Thymus (tissue), 11 donors: ENCODE measurements around the gene PLBD2. TPM values are rescaled to one million over a fixed set of nuclear protein-coding genes. Genes with fewer than 3 reads are reported as not detected.

Source experiments
- DNase-seq, 9 donors: peaks; one replicate each; pipeline ENCODE4 v3.0.0-alpha.2; 2013; ENCODE audit warnings: low spot score in 9 of 9, low read depth in 6 of 9, missing footprints in 1 of 9
- H3K27ac ChIP-seq, 2 donors: one replicate each; pipeline ENCODE4 v1.5.1; 2013; ENCODE audit warnings: control low read depth in 1 of 2, low read depth in 1 of 2, low read length in 1 of 2, mild to moderate bottlenecking in 1 of 2, moderate library complexity in 1 of 2
- H3K27me3 ChIP-seq, 2 donors: one replicate each; pipeline ENCODE4 v1.5.1; 2013; ENCODE audit warnings: low read length in 1 of 2; ENCODE audit not compliant: control insufficient read depth in 2 of 2, insufficient read depth in 1 of 2
- H3K36me3 ChIP-seq, 2 donors: one replicate each; pipeline ENCODE4 v1.5.1; 2013; ENCODE audit warnings: low read length in 1 of 2, mild to moderate bottlenecking in 1 of 2, moderate library complexity in 1 of 2; ENCODE audit not compliant: control insufficient read depth in 2 of 2, insufficient read depth in 2 of 2
- H3K4me1 ChIP-seq, 2 donors: one replicate each; pipeline ENCODE4 v1.5.1; 2013; ENCODE audit warnings: low read length in 2 of 2; ENCODE audit not compliant: control insufficient read depth in 2 of 2, insufficient read depth in 2 of 2
- H3K4me3 ChIP-seq, 2 donors: one replicate each; pipeline ENCODE4 v1.5.1; 2013; ENCODE audit warnings: low read length in 2 of 2, control low read depth in 1 of 2, mild to moderate bottlenecking in 1 of 2
- H3K9me3 ChIP-seq, 2 donors: one replicate each; pipeline ENCODE4 v1.5.1; 2013; ENCODE audit warnings: low read length in 1 of 2, mild to moderate bottlenecking in 1 of 2; ENCODE audit not compliant: control insufficient read depth in 2 of 2, insufficient read depth in 1 of 2
- WGBS: extraction: QIAGEN DNeasy Blood & Tissue Kit; methylation state at CpG from one replicate; pipeline ENCODE4 v1.1.7; 2013; 5-methylcytosine and 5-hydroxymethylcytosine counted together
- polyA plus RNA-seq: library from polyadenylated mRNA; stranded (reverse); fragments of 200-250 nt; gene quantifications from one replicate; pipeline ENCODE4 v1.2.3, GENCODE V29; 2013
- total RNA-seq: library from RNA; stranded (reverse); fragments of 120-200 nt; gene quantifications from one replicate; pipeline ENCODE4 v1.2.4, GENCODE V29; 2013
- donor health status: healthy.

Gene PLBD2
- total and polyA plus RNA-seq, 2 donors, result 2.5 to 9.3 TPM

GRCh38 chr12:113385282-113385882, 27.0 kb downstream of the PLBD2 start:
- Histone ChIP-seq H3K27ac (no peak overlapping the region), H3K27me3 (no peaks in the 10 kb centered on the region), H3K9me3 (no peaks in the 10 kb centered on the region), H3K4me3 (no peak overlapping the region), H3K36me3 (peaks cover 2 to 10% of the 10 kb centered on the region in 2 donors), H3K4me1 (no peaks in the 10 kb centered on the region)
- no peak for DNase-seq
- 97% methylated on average over 6 of the region's 6 CpGs for WGBS

- Histone ChIP-seq H3K4me3 (no peak overlapping the region), H3K4me1 (no peaks in the 10 kb centered on the region), H3K9me3 (no peaks in the 10 kb centered on the region), H3K36me3 (peaks cover 2 to 5% of the 10 kb centered on the region in 2 donors), H3K27me3 (no peaks in the 10 kb centered on the region), H3K27ac (no peak overlapping the region)
- 97% methylated on average over 12 of the region's 12 CpGs for WGBS
- no peak for DNase-seq
Measured at GRCh38 chr12:113386866-113387566, 28.6 kb downstream of the PLBD2 start.

- Histone ChIP-seq H3K4me1 (no peaks in the 10 kb centered on the region), H3K4me3 (no peak overlapping the region), H3K36me3 (peaks cover 2 to 5% of the 10 kb centered on the region in 2 donors), H3K27me3 (no peaks in the 10 kb centered on the region), H3K9me3 (no peaks in the 10 kb centered on the region), H3K27ac (no peak overlapping the region)
- WGBS, result 98% methylated on average over 11 of the region's 11 CpGs
- no peak for DNase-seq
Measured at GRCh38 chr12:113387631-113388030, 29.2 kb downstream of the PLBD2 start.

- Histone ChIP-seq H3K9me3 (peaks cover 0 to 6% of the 10 kb centered on the region in 2 donors), H3K36me3 (peaks cover 2 to 5% of the 10 kb centered on the region in 2 donors), H3K4me3 (no peak overlapping the region), H3K27me3 (no peaks in the 10 kb centered on the region), H3K27ac (no peak overlapping the region), H3K4me1 (no peaks in the 10 kb centered on the region)
- 97% methylated on average over 14 of the region's 14 CpGs for WGBS
- no peak for DNase-seq
Measured at GRCh38 chr12:113388351-113388750, 30.0 kb downstream of the PLBD2 start.

GRCh38 chr12:113390064-113391043, 32.0 kb downstream of the PLBD2 start:
- no peak overlapping the region for H3K27ac ChIP-seq
- no peak overlapping the region for H3K4me3 ChIP-seq
- peaks cover 0 to 2% of the 10 kb centered on the region in 2 donors for H3K36me3 ChIP-seq
- DNase-seq, result no peak
- peaks cover 0 to 6% of the 10 kb centered on the region in 2 donors for H3K9me3 ChIP-seq
- H3K4me1 ChIP-seq, result no peaks in the 10 kb centered on the region
- H3K27me3 ChIP-seq, result no peaks in the 10 kb centered on the region
- WGBS, result 97% methylated on average over 6 of the region's 6 CpGs

- over 99% methylated on average over 3 of the region's 3 CpGs for WGBS
- Histone ChIP-seq H3K27me3 (no peaks in the 10 kb centered on the region), H3K4me3 (no peak overlapping the region), H3K4me1 (no peaks in the 10 kb centered on the region), H3K27ac (no peak overlapping the region), H3K9me3 (peaks cover 0 to 6% of the 10 kb centered on the region in 2 donors), H3K36me3 (peaks cover 0 to 2% of the 10 kb centered on the region in 2 donors)
- DNase-seq, result no peak
Measured at GRCh38 chr12:113391145-113391544, 32.8 kb downstream of the PLBD2 start.

GRCh38 chr12:113391650-113392337, 33.4 kb downstream of the PLBD2 start:
- 96% methylated on average over 9 of the region's 9 CpGs for WGBS
- Histone ChIP-seq H3K27ac (no peak overlapping the region), H3K4me1 (no peaks in the 10 kb centered on the region), H3K4me3 (no peak overlapping the region), H3K36me3 (peaks cover 0 to 2% of the 10 kb centered on the region in 2 donors), H3K9me3 (peaks cover 0 to 6% of the 10 kb centered on the region in 2 donors), H3K27me3 (no peaks in the 10 kb centered on the region)
- DNase-seq, result no peak

GRCh38 chr12:113392520-113392919, 34.1 kb downstream of the PLBD2 start:
- Histone ChIP-seq H3K4me3 (no peak overlapping the region), H3K36me3 (peaks cover 0 to 2% of the 10 kb centered on the region in 2 donors), H3K27me3 (peaks cover 0 to 2% of the 10 kb centered on the region in 2 donors), H3K9me3 (peaks cover 0 to 6% of the 10 kb centered on the region in 2 donors), H3K4me1 (no peaks in the 10 kb centered on the region), H3K27ac (no peak overlapping the region)
- DNase-seq, result no peak
- 95% methylated on average over 7 of the region's 7 CpGs for WGBS
